GM13977 (cell line): ENCODE results near the gene KRT38.

Experiments
- DNase-seq: peaks from one replicate; pipeline ENCODE4 v3.0.0; 2012; ENCODE audit warnings: low spot score
- CTCF ChIP-seq: IDR thresholded peaks from 2 replicates; pipeline ENCODE4 v1.5.1; 2012; ENCODE audit warnings: mild to moderate bottlenecking, control low read depth; ENCODE audit not compliant: insufficient read depth; ENCODE audit errors: extremely low read depth, missing control alignments
- in situ Hi-C: fragments of 300-500 bp; cut with MboI; formaldehyde crosslinking; loops from one replicate; pipeline ENCODE4 v1.12.0; 2022; ENCODE audit warnings: low sequenced_read_pairs, low pct_unique_long_range_greater_than_20kb, mixed read lengths, inconsistent platforms; ENCODE audit not compliant: unreplicated experiment

Gene KRT38

GRCh38 chr17:41483991-41484826 is 43.4 kb upstream of the KRT38 start:
- TF ChIP-seq CTCF, result no peak
- in situ Hi-C loops, result loop anchor here (25.0 kb wide), 1 partner anchor 103 kb away; the partner anchor contains the start of gene KRT14
- no peak for DNase-seq

- DNase-seq, result no peak
- in situ Hi-C loops, result loop anchor here (25.0 kb wide), 1 partner anchor 104 kb away; the partner anchor contains the start of gene KRT14
- TF ChIP-seq CTCF, result no peak
Observed at GRCh38 chr17:41483531-41483930, 42.7 kb upstream of the KRT38 start.

GRCh38 chr17:41481036-41481435 is 40.3 kb upstream of the KRT38 start, which contains the start of gene KRT35:
KRT35 (minus strand) TSS chr17:41481151; CDS start chr17:41481097, 54 bp downstream.
- DNase-seq, result no peak
- in situ Hi-C loops, result loop anchor here (25.0 kb wide), 1 partner anchor 106 kb away; the partner anchor contains the start of gene KRT14
- no peak for TF ChIP-seq CTCF

- in situ Hi-C loops, result loop anchor here (25.0 kb wide), 1 partner anchor 107 kb away; the partner anchor contains the start of gene KRT14
- no peak for DNase-seq
- TF ChIP-seq CTCF, result no peak
Observed at GRCh38 chr17:41480581-41480980, 39.8 kb upstream of the KRT38 start.

- in situ Hi-C loops, result loop anchor here (25.0 kb wide), 1 partner anchor 107 kb away; the partner anchor contains the start of gene KRT14
- TF ChIP-seq CTCF, result no peak
- no peak for DNase-seq
Observed at GRCh38 chr17:41480136-41480535, 39.4 kb upstream of the KRT38 start.

- DNase-seq, result no peak
- no peak for TF ChIP-seq CTCF
- in situ Hi-C loops, result loop anchor here (25.0 kb wide), 1 partner anchor 109 kb away; the partner anchor contains the start of gene KRT14
Observed at GRCh38 chr17:41478237-41478636, 37.5 kb upstream of the KRT38 start.
